ENCODE results near the gene KIAA0930.
A peak's percentile ranks its signal among the peaks of the same experiment; 100 is the strongest.

Gene KIAA0930

GRCh38 chr22:45216133-45217003 lies 24.3 kb downstream of the KIAA0930 start:
- DNase-seq (ENCODE audit: low spot score) = no peak

GRCh38 chr22:45212992-45213751 lies 27.5 kb downstream of the KIAA0930 start:
- no peak for DNase-seq (ENCODE audit: low spot score)

DNA sequence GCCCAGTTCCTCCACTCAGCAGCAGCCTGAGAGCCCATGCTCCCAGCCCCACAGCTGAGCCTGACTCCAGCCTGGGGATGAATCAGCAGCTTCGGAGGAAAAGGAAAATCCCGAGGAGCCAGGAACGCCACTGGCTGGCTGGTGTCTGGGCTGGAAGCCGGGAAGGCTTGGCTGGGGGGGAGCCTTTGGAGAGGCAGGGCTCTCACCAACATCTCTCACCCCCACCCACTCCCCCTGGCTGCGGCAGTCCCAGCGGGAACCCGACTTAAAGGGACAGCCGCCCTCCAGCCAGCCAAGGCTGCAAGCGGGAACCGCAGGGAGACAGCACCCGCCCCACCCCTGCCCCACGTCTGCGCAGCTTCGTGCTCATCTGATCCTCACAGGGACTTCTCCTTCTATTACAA lies 28.4 kb downstream of the KIAA0930 start:
- DNase-seq (ENCODE audit: low spot score) = no peak

- DNase-seq (ENCODE audit: low spot score) = no peak
Measured at GRCh38 chr22:45211848-45212247, 28.8 kb downstream of the KIAA0930 start.

DNA sequence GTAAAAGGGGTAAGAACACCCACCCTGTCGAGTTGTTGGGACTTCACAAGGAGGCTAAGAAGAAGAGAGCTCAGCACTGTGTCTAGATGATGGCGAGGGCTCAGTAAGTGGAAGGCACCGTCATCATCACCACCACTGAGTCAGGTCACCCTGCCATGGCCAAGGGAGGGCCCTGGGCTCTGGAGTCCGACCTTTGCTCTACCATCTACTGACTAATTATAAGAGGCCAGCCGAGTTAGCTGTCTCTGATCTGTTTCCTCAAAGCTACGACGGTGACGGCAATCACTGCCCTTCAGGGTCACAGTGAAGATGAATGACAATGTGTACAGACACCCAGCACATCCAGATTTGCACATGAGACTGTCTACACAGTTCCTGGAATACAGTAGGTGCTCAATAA lies 29.3 kb downstream of the KIAA0930 start:
- no peak for DNase-seq (ENCODE audit: low spot score)

GRCh38 chr22:45210991-45211390 lies 29.7 kb downstream of the KIAA0930 start:
- no peak for DNase-seq (ENCODE audit: low spot score)

- no peak for DNase-seq (ENCODE audit: low spot score)
Measured at GRCh38 chr22:45210577-45210976, 30.1 kb downstream of the KIAA0930 start.

- DNase-seq (ENCODE audit: low spot score) = no peak
Measured at GRCh38 chr22:45210174-45210573, 30.5 kb downstream of the KIAA0930 start.

DNA sequence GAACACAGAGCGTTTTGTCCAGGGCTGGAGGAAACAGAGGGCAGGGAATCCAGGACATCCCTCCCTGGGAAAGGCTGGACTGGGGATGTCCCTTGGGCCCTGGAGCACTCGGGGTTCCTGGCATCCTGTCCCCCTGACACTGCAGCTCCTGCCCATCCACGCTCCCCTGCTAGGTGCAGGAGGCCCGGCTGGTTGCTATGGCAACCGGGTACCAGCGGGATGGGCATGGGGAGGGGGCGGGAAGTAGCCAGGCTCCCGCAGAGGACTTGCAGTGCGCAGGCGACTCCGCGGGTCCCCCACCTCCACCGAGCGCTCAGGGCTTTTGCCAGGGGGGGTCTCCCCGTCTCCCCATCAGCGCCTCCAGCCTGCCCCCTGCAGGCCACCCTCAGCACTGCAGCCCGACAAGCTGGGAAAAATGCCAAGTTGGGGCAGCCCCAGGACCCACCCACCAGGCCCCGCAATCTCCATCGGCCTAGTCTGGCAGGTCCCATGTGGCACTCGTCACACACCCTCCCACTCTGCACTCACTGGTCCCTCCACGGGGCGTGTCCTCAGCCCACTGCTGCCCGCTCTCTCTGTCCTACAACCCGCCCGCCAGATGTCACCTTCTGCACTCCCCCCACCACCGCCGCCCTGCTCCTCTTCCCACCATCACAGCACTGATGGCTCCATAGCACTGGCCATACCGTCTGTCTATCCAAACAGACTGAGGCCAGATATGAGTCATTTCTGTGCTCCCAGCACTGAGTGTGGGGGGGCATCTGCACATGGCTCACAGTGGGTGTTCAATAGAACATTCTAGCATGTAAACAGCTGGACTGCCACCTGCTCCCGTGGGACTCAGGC lies 31.5 kb downstream of the KIAA0930 start:
- peak; percentile 62 for DNase-seq (ENCODE audit: low spot score)

GRCh38 chr22:45208696-45208992 lies 32.0 kb downstream of the KIAA0930 start:
- DNase-seq (ENCODE audit: low spot score) = no peak

DNA sequence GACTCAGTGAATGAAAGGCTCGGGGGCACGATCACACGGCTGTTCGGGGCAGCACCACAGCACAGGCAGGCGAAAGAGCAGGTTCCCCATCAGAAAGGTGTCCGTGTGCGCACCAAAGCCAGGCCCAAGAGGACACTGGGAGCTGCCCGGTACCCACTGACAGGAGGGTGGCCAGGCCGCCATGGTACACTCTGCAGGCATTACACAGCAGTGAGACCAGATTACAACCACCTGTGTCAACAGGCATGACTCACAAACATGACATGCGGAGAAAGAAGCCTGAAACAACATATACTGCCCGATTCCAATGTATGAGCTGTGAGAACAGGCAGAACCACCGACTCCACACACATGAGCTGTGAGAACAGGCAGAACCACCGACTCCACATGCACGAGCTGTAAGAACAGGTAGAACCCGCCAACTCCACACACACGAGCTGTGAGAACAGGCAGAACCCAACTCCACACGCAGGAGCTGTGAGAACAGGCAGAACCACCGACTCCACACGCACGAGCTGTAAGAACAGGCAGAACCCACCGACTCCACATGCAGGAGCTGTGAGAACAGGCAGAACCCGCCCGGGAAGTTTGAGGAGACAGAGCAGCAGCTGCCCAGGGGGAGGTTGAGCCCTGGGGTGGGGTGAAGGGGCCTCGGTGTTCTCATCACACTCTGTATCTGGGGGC lies 32.6 kb downstream of the KIAA0930 start:
- DNase-seq (ENCODE audit: low spot score) = no peak

GRCh38 chr22:45207533-45207932 lies 33.2 kb downstream of the KIAA0930 start:
- no peak for DNase-seq (ENCODE audit: low spot score)

GRCh38 chr22:45206233-45206632 lies 34.5 kb downstream of the KIAA0930 start:
- DNase-seq (ENCODE audit: low spot score) = no peak

GRCh38 chr22:45205276-45205925 lies 35.3 kb downstream of the KIAA0930 start:
- no peak for DNase-seq (ENCODE audit: low spot score)

DNA sequence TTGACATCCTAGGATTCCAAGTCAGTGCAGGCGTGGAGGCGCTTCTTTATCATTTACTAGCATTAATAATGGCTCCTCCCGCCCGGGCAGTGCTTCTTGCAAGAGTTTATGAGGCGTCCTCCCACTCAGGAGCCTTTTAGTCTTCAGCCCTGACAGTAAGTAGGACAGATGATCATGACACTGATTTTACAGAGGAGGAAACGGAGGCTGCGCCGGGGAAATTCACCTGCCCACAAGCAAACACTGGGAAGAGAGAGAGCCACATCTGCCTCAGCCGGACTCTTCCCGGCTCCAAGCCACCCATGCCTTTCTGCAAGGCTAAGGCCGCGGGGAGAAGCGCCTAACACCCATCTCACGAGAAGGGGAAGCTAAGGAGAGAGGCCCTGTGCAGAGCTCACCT lies 35.9 kb downstream of the KIAA0930 start:
- DNase-seq (ENCODE audit: low spot score) = no peak

DNA sequence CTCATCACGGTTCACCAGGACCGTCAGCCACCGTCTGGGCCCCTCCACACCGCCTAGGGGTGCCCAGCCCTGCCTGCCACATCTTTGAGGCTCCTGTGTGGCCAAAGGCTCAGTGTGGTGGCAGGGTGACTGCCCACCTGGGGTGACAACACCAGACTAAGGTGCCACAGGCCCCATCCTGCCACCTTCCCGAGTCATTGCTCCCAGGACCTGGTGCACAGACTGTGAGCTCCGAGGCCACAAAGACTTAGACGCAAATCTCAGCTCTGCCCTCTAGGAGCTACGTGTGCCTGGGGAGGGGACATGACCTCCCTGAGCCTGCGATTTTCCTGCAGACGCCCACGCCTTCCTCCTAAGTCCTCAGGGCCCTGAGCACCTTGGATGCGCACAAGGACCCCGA lies 36.5 kb downstream of the KIAA0930 start:
- no peak for DNase-seq (ENCODE audit: low spot score)

- DNase-seq (ENCODE audit: low spot score) = no peak
Measured at GRCh38 chr22:45203150-45203951, 37.3 kb downstream of the KIAA0930 start.

GRCh38 chr22:45202333-45203149 lies 38.2 kb downstream of the KIAA0930 start:
- DNase-seq (ENCODE audit: low spot score) = no peak

DNA sequence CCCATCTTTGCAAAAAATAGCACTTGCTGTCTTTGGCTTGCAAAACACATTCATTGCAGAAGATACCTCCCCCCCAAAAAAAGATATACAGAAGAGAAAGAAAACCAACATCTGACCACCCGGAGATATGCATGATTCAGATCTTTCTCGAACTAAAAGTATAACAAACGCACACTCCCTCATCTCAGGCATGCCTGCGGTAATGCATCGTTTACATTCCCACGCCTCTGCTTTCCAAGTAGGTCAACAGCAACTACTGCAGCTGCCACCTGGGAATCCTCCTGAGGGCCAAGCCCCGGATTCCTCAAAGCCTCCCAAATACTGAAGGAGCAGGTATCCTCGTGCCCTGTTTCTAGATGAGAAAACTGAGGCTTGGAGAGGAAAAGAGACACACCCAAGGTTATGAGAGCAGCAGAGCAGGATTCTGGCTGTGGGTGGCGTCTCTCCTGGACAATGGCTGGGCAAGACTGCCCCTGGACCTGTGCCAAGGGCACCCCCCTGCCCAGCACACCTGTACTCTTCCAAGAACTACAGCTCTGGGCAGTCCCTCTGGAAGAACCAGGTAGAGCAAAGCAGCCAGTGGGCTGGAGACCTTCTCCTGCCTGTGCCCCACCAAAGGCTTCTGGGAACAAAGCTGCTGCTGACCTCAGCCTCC lies 38.9 kb downstream of the KIAA0930 start:
- no peak for DNase-seq (ENCODE audit: low spot score)
